HG03108 (cell line): ENCODE measurements around the gene ADISSP.

Experiments
- ATAC-seq: cut with Tn5 transposase; IDR thresholded peaks from one replicate; pipeline ENCODE4 v1.9.1; 2021; ENCODE audit warnings: moderate library complexity; ENCODE audit not compliant: unreplicated experiment

Gene ADISSP

GRCh38 chr20:3782597-3782996 lies 15.0 kb upstream of the ADISSP start:
- no peak for ATAC-seq

- ATAC-seq = peak; percentile 46
These were observed 13.8 kb upstream of the ADISSP start, which contains the start of gene SPEF1 for GRCh38 chr20:3781153-3781910. Gene SPEF1 (minus strand): TSS chr20:3781448. CDS start chr20:3781287, 161 bp downstream.

- ATAC-seq = no peak
These were observed 11.4 kb upstream of the ADISSP start for GRCh38 chr20:3778976-3779375.

GRCh38 chr20:3777716-3778629 lies 10.4 kb upstream of the ADISSP start:
- ATAC-seq = no peak

- no peak for ATAC-seq
These were observed 9.8 kb upstream of the ADISSP start for GRCh38 chr20:3777381-3777715.

- ATAC-seq = no peak
These were observed 8.0 kb upstream of the ADISSP start for GRCh38 chr20:3775457-3776108.

- ATAC-seq = no peak
These were observed 4.1 kb upstream of the ADISSP start for GRCh38 chr20:3771552-3772058.

- ATAC-seq = no peak
These were observed 983 bp upstream of the ADISSP start for GRCh38 chr20:3768342-3769130.

GRCh38 chr20:3767110-3767426 lies 485 bp downstream of the ADISSP start:
- ATAC-seq = no peak

GRCh38 chr20:3766422-3767109 lies 987 bp downstream of the ADISSP start:
- no peak for ATAC-seq

- ATAC-seq = no peak
These were observed 2.2 kb downstream of the ADISSP start for GRCh38 chr20:3765171-3765882.

GRCh38 chr20:3764659-3765058 lies 2.9 kb downstream of the ADISSP start:
- no peak for ATAC-seq

GRCh38 chr20:3763671-3764601 lies 3.6 kb downstream of the ADISSP start:
- no peak for ATAC-seq

- no peak for ATAC-seq
These were observed 6.8 kb downstream of the ADISSP start for GRCh38 chr20:3760655-3761348.

- no peak for ATAC-seq
These were observed 7.7 kb downstream of the ADISSP start for GRCh38 chr20:3759884-3760283.

- no peak for ATAC-seq
These were observed 8.2 kb downstream of the ADISSP start for GRCh38 chr20:3759316-3759823.

GRCh38 chr20:3758566-3758965 lies 9.0 kb downstream of the ADISSP start:
- no peak for ATAC-seq

GRCh38 chr20:3757268-3757667 lies 10.3 kb downstream of the ADISSP start:
- no peak for ATAC-seq
